Stimulated activated CD4-positive, alpha-beta T cell treated with anti-CD3 and anti-CD28 coated beads, TNF-alpha, amount 100 ng/mL, for 24 hours (primary cell): ENCODE results near the gene POLR2F.

Source experiments
- DNase-seq, 3 experiments: peaks; one replicate each; pipeline ENCODE4 v3.0.0-alpha.2; 2020; ENCODE audit warnings: low read depth in 3 of 3

The POLR2F gene

DNA sequence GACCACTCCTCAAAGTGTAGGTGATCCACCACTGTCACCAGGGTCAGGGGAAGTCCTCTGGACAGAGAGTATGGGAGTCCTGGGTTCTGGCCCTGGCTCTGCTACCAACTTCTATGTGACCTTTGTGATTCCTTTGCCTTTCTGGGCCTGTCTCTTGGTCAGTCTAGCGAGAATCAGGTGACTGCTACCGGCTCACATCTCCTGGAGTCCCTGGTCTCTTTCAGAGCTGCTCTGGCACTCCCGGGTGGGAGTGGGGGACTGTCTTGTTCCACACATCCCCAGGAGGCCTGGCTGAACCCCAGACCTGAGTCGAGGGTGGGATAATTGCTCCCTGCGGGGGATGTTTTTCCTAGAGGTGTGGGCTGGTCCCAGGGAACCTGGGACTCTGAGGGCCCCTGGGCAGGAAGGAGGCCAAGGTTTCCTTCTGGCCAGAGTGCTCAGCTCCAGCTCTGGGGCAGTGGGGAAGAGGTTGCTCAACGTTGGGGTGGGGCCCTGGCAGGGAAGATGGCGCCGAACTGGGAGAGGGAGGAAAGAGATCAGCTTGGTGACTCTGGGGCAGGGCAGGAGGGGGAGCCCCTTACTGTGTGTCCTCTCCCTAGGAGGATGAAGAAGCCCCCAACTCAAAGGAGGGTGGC, 28.8 kb downstream of the POLR2F start:
- no peak for DNase-seq

DNA sequence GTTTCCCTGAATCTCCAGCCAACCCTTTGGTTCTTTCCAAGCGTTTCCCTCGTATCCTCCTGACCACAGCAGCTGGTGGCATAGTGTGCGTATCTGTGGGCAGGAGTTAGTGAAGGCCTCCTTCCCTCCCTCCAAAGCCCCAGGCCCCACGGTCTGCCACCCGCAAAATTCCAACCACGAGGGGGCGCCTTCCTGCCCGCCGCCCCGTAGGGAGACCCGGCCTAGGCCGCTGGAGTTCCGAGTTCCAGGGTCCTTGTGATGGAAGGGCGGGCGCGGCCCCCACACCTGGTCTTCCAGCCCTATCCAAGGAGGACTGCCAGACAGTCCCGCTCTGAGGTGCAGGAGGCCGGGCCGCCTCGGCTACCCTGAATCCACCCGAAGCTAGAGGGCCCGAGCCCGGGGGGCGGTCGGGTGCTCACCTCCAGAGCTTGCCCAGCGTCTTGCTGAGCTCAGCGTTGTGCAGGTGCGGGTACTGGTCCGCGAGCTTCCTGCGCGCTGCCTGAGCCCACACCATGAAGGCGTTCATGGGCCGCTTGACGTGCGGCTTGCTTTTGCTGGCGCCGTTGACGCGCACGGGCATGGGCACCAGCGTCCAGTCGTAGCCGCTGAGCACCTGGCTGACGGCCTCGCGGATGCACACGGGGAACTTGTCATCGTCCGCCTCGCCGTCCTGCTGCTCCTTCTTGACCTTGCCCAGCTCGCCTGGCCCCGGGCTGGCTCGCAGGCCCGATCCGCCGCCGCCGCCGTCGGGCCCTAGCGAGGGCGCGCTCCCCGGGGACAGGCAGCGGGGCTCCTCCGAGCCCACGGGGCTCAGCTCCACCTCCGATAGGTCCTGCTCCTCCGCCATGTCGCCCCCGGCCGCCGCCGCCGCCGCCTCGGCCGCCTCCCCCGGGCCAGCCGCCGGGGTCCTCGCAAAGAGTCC, 29.7 kb downstream of the POLR2F start:
- no peak for DNase-seq

DNA sequence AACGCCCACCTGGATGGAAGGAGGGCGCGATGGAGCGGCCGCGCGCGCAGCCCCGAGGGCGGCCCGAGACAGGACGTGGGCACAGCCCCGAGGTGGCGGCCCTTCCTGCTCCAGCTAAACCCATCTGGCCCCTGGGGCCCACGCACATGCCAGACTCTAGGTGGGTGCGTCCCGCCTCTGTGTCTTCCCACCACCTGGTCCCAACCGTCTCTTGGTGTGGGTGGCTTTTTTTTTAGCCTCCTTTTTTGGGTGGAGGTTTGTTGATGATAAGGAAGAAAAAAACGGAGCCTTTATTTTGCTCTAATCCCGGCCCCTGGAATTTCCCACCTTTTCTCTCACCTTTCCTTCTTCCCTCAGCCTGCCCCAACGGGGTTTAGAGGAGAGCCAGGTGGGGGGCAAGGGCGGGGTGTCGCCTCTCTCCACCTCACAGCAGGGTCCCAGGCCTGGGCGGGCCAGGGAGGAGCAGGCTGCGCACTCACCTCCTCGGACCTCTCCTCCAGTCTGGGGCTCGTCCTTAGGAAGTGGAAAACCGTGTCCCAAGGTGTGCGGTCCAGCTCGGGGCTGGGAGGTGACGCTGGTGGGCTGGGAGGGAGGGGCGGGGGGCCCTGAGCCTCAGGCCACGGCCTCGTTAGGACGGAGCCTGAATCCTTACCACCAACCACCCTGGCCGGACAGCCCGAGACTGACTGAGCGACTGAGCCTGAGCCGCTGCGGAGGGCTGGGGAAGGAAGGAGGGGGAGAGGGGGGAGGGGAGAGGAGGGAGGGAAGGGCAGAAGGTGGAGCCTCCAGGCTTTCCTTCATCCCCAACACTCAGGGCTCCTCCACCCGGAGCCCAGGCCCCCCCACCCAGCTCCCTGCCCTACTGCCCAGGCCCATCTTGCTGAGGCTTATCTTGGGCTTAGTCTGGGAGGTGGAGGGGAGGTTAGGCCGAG, 30.6 kb downstream of the POLR2F start, which contains the start of gene SOX10:
Gene SOX10 (minus strand): TSS at position 696 of the 932 bp plus-strand sequence. CDS start 771 bp downstream, outside the sequence.
- no peak for DNase-seq

DNA sequence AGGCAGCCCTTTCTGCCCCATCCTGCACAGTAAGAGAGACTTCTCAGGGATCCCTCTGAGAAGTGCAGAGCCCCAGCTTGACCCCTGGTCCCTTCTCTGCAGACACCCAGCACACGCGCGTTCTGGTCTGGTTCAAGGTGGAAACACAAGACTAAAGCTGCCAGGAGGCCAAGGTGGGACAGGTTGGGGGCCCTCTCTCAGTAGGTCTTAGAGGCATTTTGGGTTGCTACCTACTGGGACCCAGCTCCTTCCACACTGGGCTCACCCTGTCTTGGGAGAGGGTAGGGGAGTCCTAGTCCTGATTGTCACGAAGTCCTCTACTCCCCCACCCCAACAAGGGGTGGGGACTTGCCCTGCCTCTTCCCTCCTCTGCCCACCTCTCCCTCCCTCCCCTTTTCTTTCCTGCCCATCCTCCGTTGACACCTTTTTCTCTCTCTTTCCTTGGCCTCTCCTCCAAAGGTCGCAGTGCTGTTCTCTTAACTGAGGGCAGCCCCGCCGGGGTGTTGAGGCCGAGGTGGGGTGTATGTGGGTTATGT, 31.6 kb downstream of the POLR2F start:
- DNase-seq = no peak

DNA sequence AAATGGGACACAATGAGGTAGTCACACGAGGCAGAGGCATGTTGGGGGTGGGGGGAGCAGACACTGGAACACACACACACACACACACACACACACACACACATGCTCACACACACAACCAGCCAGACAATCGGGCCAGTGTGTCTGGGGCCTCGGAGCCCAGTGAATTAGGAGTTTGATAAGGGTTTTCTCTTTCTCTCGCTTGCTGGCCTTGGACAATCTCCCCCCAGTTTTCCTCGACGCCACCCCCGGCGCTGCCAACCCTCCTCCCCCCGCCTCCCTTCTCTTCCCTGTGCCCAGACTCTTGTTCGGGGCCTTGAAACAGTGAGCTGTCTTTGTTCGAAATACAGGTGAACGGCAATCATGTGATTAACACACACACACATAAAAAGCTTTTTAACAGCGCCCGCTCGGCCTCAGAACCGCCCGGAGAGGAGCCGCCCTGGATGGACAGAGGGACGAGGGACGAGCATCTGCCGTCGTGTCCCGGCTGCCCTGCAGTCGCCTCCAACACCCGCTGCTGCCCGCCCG, 32.3 kb downstream of the POLR2F start:
- DNase-seq = no peak

DNA sequence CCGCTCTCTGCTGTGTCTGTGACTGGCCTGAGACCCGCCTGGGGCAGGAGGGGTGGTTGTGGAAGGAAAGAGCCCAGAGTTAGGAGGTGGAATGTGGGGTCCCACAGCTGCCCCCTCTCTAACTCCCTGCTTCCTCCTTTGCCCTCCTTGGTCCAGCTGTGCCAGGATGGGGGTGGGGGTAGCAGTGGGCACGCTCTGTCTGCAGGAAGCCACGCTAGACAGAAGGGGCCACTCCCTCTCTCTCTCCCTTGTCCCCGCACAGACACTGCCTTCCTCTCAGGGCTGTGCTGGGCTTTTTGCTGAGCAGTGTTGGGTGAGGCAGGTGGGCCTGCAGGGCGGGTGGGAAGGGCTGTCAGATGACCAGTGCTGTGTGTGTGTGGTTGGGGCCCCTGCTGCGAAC, 32.9 kb downstream of the POLR2F start:
- DNase-seq = no peak

DNA sequence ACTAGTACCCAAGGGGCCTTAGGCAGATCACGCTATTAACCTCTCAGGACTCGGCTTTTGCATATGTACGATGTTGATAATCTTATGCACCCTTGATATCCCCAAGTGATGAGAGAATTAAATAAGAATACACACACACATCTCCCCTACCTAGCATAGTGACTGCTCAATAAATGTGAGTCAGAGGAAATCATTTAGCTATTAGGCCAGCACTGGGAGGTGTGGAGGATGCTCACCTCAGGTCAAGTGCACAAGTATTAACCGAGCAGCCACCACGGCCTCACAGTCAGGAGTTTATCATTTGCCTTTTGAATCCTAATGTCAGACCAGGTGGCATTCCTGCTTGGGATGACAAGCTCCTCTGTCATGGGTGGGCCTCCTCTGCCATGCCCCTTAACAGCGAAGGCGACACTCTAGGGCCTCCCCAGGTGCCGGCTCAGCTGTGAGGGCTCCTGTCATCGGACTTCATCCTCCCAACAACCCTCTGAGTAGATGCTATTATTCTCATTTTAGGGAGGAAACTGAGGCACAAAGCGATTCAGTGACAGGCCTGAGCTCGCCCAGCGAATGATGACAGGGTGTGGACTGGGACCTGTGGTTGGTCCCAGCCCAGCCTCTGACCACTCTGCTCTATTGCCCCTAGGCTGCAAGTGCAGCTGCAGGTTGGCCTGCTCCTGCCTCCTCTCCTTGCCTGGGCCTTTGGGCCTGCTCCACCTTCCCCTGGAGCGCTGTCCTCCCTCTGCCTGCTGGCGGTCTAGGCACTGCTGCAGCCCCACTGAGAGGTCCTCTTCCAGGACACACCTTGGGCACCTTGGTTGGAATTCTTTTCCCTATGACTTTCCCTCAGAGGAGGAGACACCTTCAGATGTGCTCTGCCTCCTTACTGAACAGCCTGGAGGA, 35.9 kb downstream of the POLR2F start:
- DNase-seq = no peak

DNA sequence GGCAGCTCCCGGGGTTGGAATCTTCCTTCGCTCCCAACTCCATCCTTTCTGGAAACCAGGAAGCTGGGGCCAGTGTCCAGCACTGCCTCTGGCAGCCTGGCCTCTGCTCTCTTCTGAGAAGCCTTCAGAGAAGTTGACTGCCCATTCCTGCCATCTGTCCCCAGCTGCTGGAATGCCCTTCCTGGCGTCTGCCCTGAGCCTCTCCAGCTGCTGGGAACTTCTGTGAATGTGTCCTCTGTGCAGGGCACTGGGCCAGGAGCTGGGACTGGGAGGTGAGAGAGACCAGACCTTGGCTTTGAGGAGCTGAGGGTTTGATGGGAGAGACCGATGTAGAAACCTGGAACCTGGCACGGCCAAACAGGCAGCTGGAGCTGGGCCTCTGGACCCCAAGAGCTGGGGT, 36.8 kb downstream of the POLR2F start:
- no peak for DNase-seq

DNA sequence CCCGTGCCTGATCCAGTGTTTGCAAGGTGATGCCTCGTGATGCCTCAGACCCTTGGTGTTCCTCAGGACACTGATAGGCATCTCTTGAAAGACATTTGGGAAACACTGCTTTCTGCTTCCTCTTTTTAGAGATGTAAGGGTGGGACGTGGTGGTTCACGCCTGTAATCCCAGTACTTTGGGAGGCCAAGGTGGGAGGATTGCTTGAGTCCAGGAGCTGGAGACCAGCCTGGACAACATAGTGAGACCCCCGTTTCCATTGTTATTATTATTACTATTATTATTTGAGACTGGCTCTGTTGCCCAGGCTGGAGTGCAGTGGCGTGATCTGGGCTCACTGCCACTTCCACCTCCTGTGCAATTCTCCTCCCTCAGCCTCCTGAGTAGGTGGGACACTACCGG, 37.4 kb downstream of the POLR2F start:
- DNase-seq = no peak

DNA sequence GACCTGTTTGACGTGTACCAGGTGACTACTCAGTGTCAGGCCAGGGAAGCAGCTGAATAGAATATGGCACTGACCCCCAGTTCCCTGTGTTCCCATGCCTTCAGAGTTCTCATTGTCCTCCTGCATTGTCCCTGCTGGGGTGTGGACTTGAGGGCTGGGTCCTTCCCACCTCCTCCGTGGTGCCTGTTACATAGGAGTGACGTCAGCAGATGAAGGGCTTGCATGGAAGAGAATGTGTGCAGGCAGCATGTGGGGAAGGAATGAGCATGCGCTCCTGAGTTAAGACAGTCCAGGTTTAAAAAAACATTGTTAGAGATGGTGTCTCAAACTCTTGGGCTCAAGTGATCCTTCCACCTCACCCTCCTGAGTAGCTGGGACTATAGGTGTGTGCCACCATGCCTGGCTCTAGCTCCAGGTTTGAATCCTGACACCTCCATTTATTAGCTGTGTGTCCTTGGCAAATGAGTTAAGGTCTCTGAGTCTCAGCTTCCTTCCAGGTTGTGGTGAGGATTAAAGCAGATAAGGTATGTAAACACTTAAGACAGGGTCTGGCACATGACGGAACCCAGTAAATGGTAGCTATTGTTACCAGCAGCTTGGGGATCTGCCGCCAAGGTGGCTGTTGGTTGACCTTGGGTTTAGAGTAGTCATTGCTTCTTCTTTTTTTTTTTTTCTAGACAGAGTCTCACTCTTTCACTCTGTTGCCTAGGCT, 38.4 kb downstream of the POLR2F start:
- DNase-seq = no peak

DNA sequence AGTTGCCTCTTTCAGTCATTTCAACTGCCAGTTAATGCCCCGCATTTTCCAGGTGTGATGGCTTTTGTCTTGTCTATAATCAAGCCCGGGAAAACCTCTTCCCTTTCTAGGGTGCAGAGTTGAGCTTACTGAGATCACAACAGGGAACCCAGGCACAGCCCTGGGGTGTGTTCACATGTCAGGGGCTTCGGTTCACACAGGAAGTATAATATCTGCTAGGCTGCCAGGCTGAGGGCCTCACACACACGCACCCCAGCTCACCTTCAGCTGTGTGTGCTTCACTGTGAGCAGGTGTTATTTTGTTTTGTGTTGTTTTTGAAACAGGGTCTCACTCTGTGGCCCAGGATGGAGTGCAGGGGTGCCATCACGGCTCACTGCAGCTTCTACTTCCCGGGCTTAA, 40.5 kb downstream of the POLR2F start:
- DNase-seq = no peak

DNA sequence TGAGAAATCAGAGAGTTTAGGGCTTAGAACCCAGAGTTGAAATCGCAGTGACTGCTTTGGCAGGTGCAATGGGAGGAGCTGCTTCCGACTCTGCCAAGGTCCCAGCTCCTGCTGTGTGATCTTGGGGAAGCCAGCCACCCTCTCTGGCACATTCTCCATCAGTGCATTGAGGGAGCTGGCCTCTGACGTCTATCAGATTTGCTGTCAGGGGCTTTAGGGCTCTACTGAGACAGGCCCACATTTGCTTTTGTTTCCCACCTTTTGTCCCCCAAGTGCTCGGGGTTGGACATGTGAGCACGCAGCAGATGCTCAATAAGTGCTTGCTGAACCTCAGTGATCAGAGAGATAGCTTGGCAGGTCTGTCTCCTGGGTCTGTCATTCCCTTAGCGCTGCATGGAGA, 41.5 kb downstream of the POLR2F start:
- no peak for DNase-seq

DNA sequence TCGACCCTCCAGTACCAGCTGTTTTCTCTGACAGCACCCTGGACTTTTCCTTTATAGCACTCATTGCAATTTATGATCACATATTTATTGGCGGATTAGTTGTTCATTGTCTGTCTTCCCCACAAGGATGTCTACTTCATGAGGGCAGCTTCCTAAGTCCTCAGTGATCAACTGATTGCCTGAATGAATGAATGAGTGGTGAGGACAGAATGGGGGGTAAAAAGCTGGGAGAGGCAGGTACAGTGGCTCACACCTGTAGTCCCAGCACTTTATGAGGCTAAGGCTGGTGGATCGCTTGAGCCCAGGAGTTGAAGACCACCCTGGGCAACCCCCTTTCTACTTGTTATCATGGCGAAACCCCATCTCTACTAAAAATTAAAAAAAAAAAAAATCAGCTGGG, 42.0 kb downstream of the POLR2F start:
- DNase-seq = no peak

DNA sequence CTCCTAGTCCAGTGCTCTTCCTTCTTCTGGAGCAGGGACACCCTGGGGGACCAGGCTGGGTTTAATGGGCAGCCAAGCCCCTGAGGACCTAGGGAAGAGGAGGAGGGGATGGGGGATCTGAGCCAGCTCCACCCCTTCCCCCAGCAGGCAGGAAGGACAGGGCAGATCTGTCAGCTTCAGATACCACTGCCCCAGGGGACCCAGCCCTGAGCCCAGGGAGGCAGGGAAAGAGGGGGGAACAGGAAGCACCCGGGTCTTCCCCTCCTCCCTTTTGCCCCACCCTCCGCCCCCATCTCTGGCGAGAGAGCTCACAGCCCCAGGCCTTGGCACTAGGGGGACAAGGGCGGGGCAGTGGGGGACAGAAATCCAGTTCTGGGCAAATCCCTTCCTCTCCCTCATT, 42.6 kb downstream of the POLR2F start:
- DNase-seq = no peak

DNA sequence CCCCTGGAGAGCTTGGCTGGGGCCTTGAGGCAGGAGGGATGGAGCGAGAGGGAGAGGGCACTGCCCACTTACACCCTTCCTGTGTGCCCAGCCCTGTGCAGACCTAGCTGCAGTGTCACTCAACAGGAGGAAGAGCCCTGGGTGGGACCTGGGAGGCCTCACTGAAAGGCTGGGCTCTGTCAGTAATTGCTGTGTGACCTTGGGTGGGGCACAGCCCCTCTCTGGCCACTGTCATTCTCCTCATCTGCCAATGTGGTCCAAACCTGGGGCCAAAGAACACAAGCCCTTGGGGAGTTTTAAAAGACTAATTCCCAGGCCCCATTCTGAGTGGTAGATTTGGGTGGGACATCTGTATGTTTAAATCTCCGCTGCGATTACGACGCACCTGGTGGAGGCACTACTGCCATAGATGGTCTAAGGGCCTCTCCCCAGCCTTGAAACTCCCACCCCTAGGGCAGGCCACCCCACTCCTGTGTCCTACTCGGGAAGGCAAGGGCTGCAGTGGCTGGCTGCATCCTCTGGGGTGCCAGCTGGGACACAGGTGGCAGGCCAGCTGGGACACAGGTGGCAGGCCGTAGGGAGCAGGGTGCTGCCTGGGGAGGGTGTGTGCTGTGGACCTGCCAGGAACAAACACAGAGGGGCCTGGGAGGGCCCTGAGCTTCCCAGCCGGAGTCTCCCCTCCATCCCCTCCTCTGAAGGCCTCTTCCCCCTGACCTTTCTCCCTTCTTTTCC, 43.2 kb downstream of the POLR2F start:
- no peak for DNase-seq

DNA sequence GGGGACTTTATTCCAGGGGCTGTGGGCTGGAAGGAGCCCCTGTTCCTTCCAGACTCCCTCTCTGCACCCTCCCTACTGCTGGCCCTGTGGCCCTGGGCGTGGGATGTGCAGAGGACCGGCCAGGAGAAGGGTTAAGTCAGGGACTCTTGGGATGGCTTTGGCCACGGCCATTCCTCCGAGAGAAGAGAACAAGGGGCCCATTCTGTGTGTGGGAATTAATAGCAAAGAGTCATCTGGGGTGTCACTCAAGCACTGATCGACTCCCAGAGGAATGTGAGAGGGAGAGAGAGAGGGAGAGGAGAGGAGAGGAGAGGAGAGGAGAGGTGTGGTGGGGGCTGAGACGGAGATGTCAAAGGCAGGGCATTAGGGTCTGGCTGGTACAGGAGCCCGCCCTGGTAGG, 45.0 kb downstream of the POLR2F start:
- no peak for DNase-seq

DNA sequence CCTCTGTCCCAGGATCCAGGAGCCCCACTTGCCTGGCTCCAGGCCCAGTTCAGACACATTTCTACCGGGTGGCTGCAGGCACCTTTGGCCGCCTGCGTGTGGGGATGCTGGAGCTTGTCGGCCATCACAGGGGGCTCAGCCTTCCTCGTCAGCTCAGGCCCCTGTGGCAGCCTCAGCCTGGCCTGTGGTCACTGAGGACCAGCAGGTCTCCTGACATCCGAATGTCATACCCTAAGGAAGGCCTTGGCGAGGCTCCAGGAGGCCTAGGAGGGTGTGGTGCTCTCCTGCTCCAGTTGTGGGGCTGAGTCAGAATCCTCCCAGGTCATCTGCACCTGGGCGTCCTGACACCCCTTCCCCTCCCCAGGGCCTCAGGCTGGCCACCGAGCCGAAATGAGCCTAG, 45.7 kb downstream of the POLR2F start:
- no peak for DNase-seq

DNA sequence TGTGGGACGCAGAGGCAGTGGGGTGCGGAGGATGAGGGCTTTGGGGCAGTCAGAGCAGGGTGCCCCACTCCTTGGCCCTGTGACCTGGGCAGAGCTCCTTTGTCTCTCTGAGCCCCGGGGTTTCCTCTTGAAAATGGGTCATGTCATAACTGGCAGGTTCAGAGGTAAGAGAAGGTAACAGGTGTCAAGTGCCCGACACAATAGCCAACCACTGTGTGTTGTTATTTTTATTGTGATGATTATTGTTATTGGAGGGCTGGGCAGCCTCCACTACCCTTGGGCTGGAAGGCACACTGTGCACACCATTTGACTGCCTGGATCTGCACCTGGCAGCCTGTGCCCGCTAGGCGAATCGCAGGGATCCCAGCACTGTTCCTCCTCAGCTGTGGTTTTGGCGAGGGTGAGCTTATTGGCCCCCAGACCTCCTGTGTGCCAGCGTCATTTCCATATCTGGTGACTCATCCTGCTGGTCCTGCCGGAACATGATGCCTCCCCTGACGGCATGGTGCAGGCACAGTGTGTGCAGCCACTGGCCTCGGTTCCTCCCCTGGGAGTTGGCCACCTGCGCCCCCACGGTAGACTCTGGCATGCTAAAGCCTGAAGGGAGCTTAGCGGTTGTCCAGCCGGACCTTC, 46.3 kb downstream of the POLR2F start:
- no peak for DNase-seq

DNA sequence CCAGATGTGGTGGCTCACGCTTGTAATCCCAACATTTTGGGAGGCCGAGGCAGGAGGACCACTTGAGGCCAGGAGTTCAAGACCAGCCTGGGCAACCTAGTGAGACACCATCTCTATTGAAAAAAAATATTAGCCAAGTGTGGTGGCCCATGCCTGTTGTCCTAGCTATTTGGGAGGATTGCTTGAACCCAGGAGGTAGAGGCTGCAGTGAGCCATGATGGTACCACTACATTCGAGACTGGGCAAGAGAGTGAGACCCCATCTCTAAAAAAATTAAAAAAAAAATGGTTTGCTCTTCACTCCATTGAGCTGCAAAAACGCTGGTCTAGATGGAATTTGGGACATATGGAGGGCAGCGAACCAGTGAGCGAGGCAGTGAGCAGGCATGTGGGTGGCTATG, 52.4 kb downstream of the POLR2F start:
- DNase-seq = no peak
